ENCODE data around the gene NEK9. TPM values are rescaled to one million over a fixed set of nuclear protein-coding genes. Genes with fewer than 3 reads are reported as not detected.

Gene NEK9
- total and polyA plus RNA-seq, 2 experiments from 2014 or later: 16.3 to 31.1 TPM

- Histone ChIP-seq H3K4me1 (ENCODE audit: insufficient read depth) (peaks cover 9% of the 10 kb centered on the region; the same call in 1 of the 2 replicates), H3K36me3 (ENCODE audit: insufficient read depth) (peaks cover 8% of the 10 kb centered on the region; the same call in 1 of the 2 replicates), H3K27me3 (ENCODE audit: insufficient read depth) (no peaks in the 10 kb centered on the region), H3K79me2 (replicated peaks; ENCODE audit: insufficient read depth) (peaks cover 31% of the 10 kb centered on the region), H3K9me2 (ENCODE audit: insufficient read depth) (no peaks in the 10 kb centered on the region), H2AFZ (no peak overlapping the region), H3K4me2 (no peak overlapping the region), H3F3A (replicated peaks; ENCODE audit: low read depth) (no peaks in the 10 kb centered on the region), H4K20me1 (replicated peaks; ENCODE audit: insufficient read depth) (no peaks in the 10 kb centered on the region; the same call in 1 of the 2 replicates), H3K4me3 (no peak overlapping the region), H3K27ac (ENCODE audit: low read depth) (no peak overlapping the region)
- Mint-ChIP-seq H3K27ac (no peak overlapping the region), H3K36me3 (ENCODE audit: low read depth) (peaks cover 30% of the 10 kb centered on the region), H3K4me3 (no peak overlapping the region), H3K4me1 (peaks cover 4% of the 10 kb centered on the region; the same call in 2 of the 3 replicates), H3K9me3 (peaks cover 8% of the 10 kb centered on the region; the same call in 2 of the 3 replicates), H3K27me3 (ENCODE audit: insufficient read depth, low read depth, poor library complexity) (peaks cover 4% of the 10 kb centered on the region)
- DNase-seq (ENCODE audit: low spot score) (no peak), ATAC-seq (no peak)
- no peak for TF ChIP-seq ZNF462 (CRISPR knock-in tag; IDR thresholded peaks at IDR 0.05)
Observed at GRCh38 chr14:75060420-75060819, 66.4 kb downstream of the NEK9 start.

- peaks cover 8% of the 10 kb centered on the region; the same call in 2 of the 3 replicates for H3K9me3 Mint-ChIP-seq
- H3K4me1 Mint-ChIP-seq: peaks cover 4% of the 10 kb centered on the region; the same call in 2 of the 3 replicates
Observed at GRCh38 chr14:75059642-75060041, 67.2 kb downstream of the NEK9 start.

More at GRCh38 chr14:75059642-75060041, 67.2 kb downstream of the NEK9 start:
- Histone ChIP-seq H3K4me1 (ENCODE audit: insufficient read depth) (peaks cover 9% of the 10 kb centered on the region; the same call in 1 of the 2 replicates), H3K27me3 (ENCODE audit: insufficient read depth) (no peaks in the 10 kb centered on the region), H3K27ac (ENCODE audit: low read depth) (no peak overlapping the region), H3K36me3 (ENCODE audit: insufficient read depth) (peaks cover 8% of the 10 kb centered on the region; the same call in 1 of the 2 replicates), H3K4me2 (no peak overlapping the region), H3K79me2 (replicated peaks; ENCODE audit: insufficient read depth) (peaks cover 32% of the 10 kb centered on the region), H3K4me3 (no peak overlapping the region), H2AFZ (no peak overlapping the region), H3F3A (replicated peaks; ENCODE audit: low read depth) (no peaks in the 10 kb centered on the region), H4K20me1 (replicated peaks; ENCODE audit: insufficient read depth) (no peaks in the 10 kb centered on the region; the same call in 1 of the 2 replicates), H3K9me2 (ENCODE audit: insufficient read depth) (no peaks in the 10 kb centered on the region)
- Mint-ChIP-seq H3K27ac (no peak overlapping the region), H3K36me3 (ENCODE audit: low read depth) (peaks cover 30% of the 10 kb centered on the region), H3K27me3 (ENCODE audit: insufficient read depth, low read depth, poor library complexity) (peaks cover 4% of the 10 kb centered on the region), H3K4me3 (no peak overlapping the region)
- TF ChIP-seq EZH2phosphoT487 (IDR thresholded peaks at IDR 0.05; ENCODE audit: unreplicated experiment): no peak
- no peak for TF ChIP-seq JUNB (IDR thresholded peaks at IDR 0.05; ENCODE audit: unreplicated experiment)
- ATAC-seq (no peak), DNase-seq (ENCODE audit: low spot score) (no peak)
